H9 (cell line): Measurements from ENCODE around the gene F2. TPM values are rescaled to one million over a fixed set of nuclear protein-coding genes. Genes with fewer than 3 reads are reported as not detected.

Source experiments
- DNase-seq: peaks from one replicate; pipeline ENCODE4 v3.0.0-alpha.2; 2017
- H2AFZ ChIP-seq: one replicate; pipeline ENCODE4 v1.6.1; 2013; ENCODE audit warnings: mild to moderate bottlenecking, low read length, control low read depth, moderate library complexity
- H2AK5ac ChIP-seq: 2 replicates; pipeline ENCODE4 v1.6.1; 2013; ENCODE audit warnings: low read length, control low read depth, mixed read lengths; ENCODE audit not compliant: insufficient read length
- H2BK120ac ChIP-seq: one replicate; pipeline ENCODE4 v1.6.1; 2013; ENCODE audit warnings: low read depth, mild to moderate bottlenecking, low read length, control low read depth, inconsistent platforms; ENCODE audit not compliant: poor library complexity, severe bottlenecking
- H2BK12ac ChIP-seq: 2 replicates; pipeline ENCODE4 v1.6.1; 2013; ENCODE audit warnings: low read length, control low read depth, mixed read lengths, low read depth; ENCODE audit not compliant: insufficient read length
- H2BK15ac ChIP-seq: 2 replicates; pipeline ENCODE4 v1.6.1; 2013; ENCODE audit warnings: low read depth, low read length, control low read depth
- H2BK20ac ChIP-seq: one replicate; pipeline ENCODE4 v1.6.1; 2013; ENCODE audit warnings: low read depth, mild to moderate bottlenecking, low read length, control low read depth, inconsistent platforms; ENCODE audit not compliant: poor library complexity, severe bottlenecking
- H2BK5ac ChIP-seq: 2 replicates; pipeline ENCODE4 v1.6.1; 2013; ENCODE audit warnings: low read length, control low read depth, mixed read lengths; ENCODE audit not compliant: insufficient read length
- H3K14ac ChIP-seq: 2 replicates; pipeline ENCODE4 v1.6.1; 2013; ENCODE audit warnings: low read length, control low read depth; ENCODE audit not compliant: insufficient read depth
- H3K18ac ChIP-seq: 2 replicates; pipeline ENCODE4 v1.6.1; 2013; ENCODE audit warnings: low read depth, mild to moderate bottlenecking, mixed read lengths, low read length, control low read depth; ENCODE audit not compliant: insufficient read length
- H3K23ac ChIP-seq: 2 replicates; pipeline ENCODE4 v1.6.1; 2013; ENCODE audit warnings: low read length, control low read depth, mixed read lengths, low read depth; ENCODE audit not compliant: insufficient read length
- H3K23me2 ChIP-seq: 2 replicates; pipeline ENCODE4 v1.6.1; 2013; ENCODE audit warnings: low read depth, mild to moderate bottlenecking, mixed read lengths, low read length, control low read depth; ENCODE audit not compliant: insufficient read length, poor library complexity, severe bottlenecking
- H3K27ac ChIP-seq: 2 replicates; pipeline ENCODE4 v1.5.1; 2013; ENCODE audit warnings: low read length, control low read depth, mixed read lengths, low read depth; ENCODE audit not compliant: insufficient read length
- H3K27me3 ChIP-seq: 2 replicates; pipeline ENCODE4 v1.6.1; 2013; ENCODE audit warnings: low read length, control low read depth, inconsistent platforms; ENCODE audit not compliant: insufficient read depth
- H3K4ac ChIP-seq: 2 replicates; pipeline ENCODE4 v1.6.1; 2013; ENCODE audit warnings: low read depth, mild to moderate bottlenecking, control low read depth, inconsistent platforms, low read length, moderate library complexity
- H3K4me1 ChIP-seq: 2 replicates; pipeline ENCODE4 v1.6.1; 2013; ENCODE audit warnings: low read length, control low read depth, inconsistent platforms; ENCODE audit not compliant: insufficient read depth
- H3K4me2 ChIP-seq: 2 replicates; pipeline ENCODE4 v1.6.1; 2013; ENCODE audit warnings: low read length, control low read depth, mixed read lengths; ENCODE audit not compliant: insufficient read length, insufficient read depth
- H3K56ac ChIP-seq: 2 replicates; pipeline ENCODE4 v1.6.1; 2013; ENCODE audit warnings: low read depth, mild to moderate bottlenecking, mixed read lengths, low read length, control low read depth; ENCODE audit not compliant: insufficient read length
- H3K79me1 ChIP-seq: 2 replicates; pipeline ENCODE4 v1.6.1; 2013; ENCODE audit warnings: low read depth, mild to moderate bottlenecking, moderate library complexity, low read length, control low read depth, inconsistent platforms; ENCODE audit not compliant: insufficient read depth, poor library complexity, severe bottlenecking
- H3K79me2 ChIP-seq: 2 replicates; pipeline ENCODE4 v1.6.1; 2013; ENCODE audit warnings: low read length, control low read depth, inconsistent platforms; ENCODE audit not compliant: insufficient read depth
- H3K9ac ChIP-seq: 2 replicates; pipeline ENCODE4 v1.6.1; 2013; ENCODE audit warnings: low read length, control low read depth, mixed read lengths; ENCODE audit not compliant: insufficient read length; ENCODE audit errors: extremely low read depth
- H3K9me3 ChIP-seq: one replicate; pipeline ENCODE4 v1.6.1; 2013; ENCODE audit warnings: low read depth, low read length, inconsistent platforms; ENCODE audit not compliant: control insufficient read depth
- H3T11ph ChIP-seq: one replicate; pipeline ENCODE4 v1.6.1; 2013; ENCODE audit warnings: mild to moderate bottlenecking, low read length, control low read depth, inconsistent platforms
- H4K20me1 ChIP-seq: one replicate; pipeline ENCODE4 v1.6.1; 2013; ENCODE audit not compliant: control insufficient read depth, insufficient read length, insufficient read depth
- H4K5ac ChIP-seq: 2 replicates; pipeline ENCODE4 v1.6.1; 2013; ENCODE audit warnings: low read depth, mild to moderate bottlenecking, mixed read lengths, low read length, control low read depth; ENCODE audit not compliant: insufficient read length
- H4K8ac ChIP-seq: replicated peaks from 2 replicates; pipeline ENCODE4 v1.6.1; 2013; ENCODE audit warnings: low read length, control low read depth, mixed read lengths, low read depth; ENCODE audit not compliant: insufficient read length
- H4K91ac ChIP-seq: 2 replicates; pipeline ENCODE4 v1.6.1; 2013; ENCODE audit warnings: low read depth, mild to moderate bottlenecking, moderate library complexity, mixed read lengths, low read length, control low read depth; ENCODE audit not compliant: insufficient read length
- H3K27ac Mint-ChIP-seq, 3 experiments: 2 replicates in 2 of 3; 3 replicates in 1 of 3; pipeline ENCODE4 v1.8.0; 2020 to 2021; ENCODE audit warnings: mixed read lengths in 3 of 3, mild to moderate bottlenecking in 1 of 3, moderate library complexity in 1 of 3
- H3K27me3 Mint-ChIP-seq: 2 replicates; pipeline ENCODE4 v1.8.0; 2021; ENCODE audit warnings: low read depth, mild to moderate bottlenecking, moderate library complexity, mixed read lengths
- H3K36me3 Mint-ChIP-seq, 3 experiments: 2 replicates in 2 of 3; 3 replicates in 1 of 3; pipeline ENCODE4 v1.8.0; 2020 to 2021; ENCODE audit warnings: low read depth in 3 of 3, mixed read lengths in 3 of 3; ENCODE audit not compliant: insufficient read depth in 1 of 3
- H3K4me1 Mint-ChIP-seq, 2 experiments: 2 replicates each; pipeline ENCODE4 v1.8.0; 2020; ENCODE audit warnings: mixed read lengths in 2 of 2
- H3K4me3 Mint-ChIP-seq, 2 experiments: 2 replicates in 1 of 2; 3 replicates in 1 of 2; pipeline ENCODE4 v1.8.0; 2020 to 2021; ENCODE audit warnings: mild to moderate bottlenecking in 2 of 2, mixed read lengths in 2 of 2, moderate library complexity in 1 of 2
- H3K9me3 Mint-ChIP-seq, 2 experiments: 2 replicates in 1 of 2; 3 replicates in 1 of 2; pipeline ENCODE4 v1.8.0; 2020; ENCODE audit warnings: mild to moderate bottlenecking in 2 of 2, mixed read lengths in 2 of 2, moderate library complexity in 1 of 2
- WGBS: extraction: QIAGEN DNeasy Blood & Tissue Kit; methylation state at CpG from one replicate; pipeline ENCODE4 v1.1.7; 2013; ENCODE audit warnings: missing lambda C conversion rate, low lambda C conversion rate, mixed read lengths; ENCODE audit not compliant: insufficient read length; ENCODE audit errors: extremely low coverage; 5-methylcytosine and 5-hydroxymethylcytosine counted together
- total RNA-seq: library from RNA; stranded (reverse); gene quantifications from 2 replicates; pipeline ENCODE4 v1.2.1, GENCODE V29; 2021
- TF ChIP-seq, protein P1 (sequence below): fragments of 200-600 bp; sonication (generic); conservative IDR thresholded peaks from 3 replicates; pipeline ENCODE4 v1.8.0; 2021; ENCODE audit warnings: antibody characterized with exemption, mild to moderate bottlenecking

F2 gene
- total RNA-seq, 1 experiment from 2014 or later: not detected

DNA sequence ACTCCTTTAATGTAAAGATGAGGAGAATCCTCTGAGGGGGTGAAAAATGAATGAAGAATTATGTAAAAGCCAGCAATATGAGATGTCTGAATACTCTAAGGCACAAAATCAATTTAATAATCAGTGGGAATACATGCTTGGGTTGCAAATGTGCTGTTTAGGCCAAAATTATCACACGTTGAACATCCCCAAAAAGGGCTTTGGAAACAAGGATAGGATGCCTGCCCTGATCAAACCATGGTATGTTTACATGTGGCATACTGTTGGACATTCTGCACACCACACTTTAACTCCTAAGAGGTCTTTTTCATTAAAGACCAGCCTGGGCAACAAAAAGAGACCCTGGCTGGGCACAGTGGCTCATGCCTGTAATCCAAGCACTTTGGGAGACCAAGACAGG lies 26.3 kb downstream of the F2 start:
- H4K8ac ChIP-seq: no peak overlapping the region
- Mint-ChIP-seq H3K4me3 (no peak overlapping the region), H3K27me3 (no peaks in the 10 kb centered on the region), H3K9me3 (no peaks in the 10 kb centered on the region), H3K27ac (no peak overlapping the region; a peak in 1 of 7 replicates), H3K4me1 (peaks cover 0 to 2% of the 10 kb centered on the region in 2 experiments; a peak in 2 of 4 replicates), H3K36me3 (peaks cover 56 to 85% (median 79%) of the 10 kb centered on the region in 3 experiments; a peak in 6 of 7 replicates)
- H3T11ph ChIP-seq: no peak overlapping the region
- no peak overlapping the region for H3K4ac ChIP-seq
- H4K20me1 ChIP-seq: no peaks in the 10 kb centered on the region
- H2BK20ac ChIP-seq: no peak overlapping the region
- no CpG with 5 or more reads among the region's 1 CpG for WGBS
- H3K27me3 ChIP-seq: no peaks in the 10 kb centered on the region
- no peaks in the 10 kb centered on the region for H3K23me2 ChIP-seq
- no peak for DNase-seq
- no peak overlapping the region for H3K56ac ChIP-seq
- no peak overlapping the region for H2AK5ac ChIP-seq
- no peak overlapping the region for H3K18ac ChIP-seq
- no peak overlapping the region for H3K9ac ChIP-seq
- H3K79me1 ChIP-seq: no peaks in the 10 kb centered on the region
- H3K4me1 ChIP-seq: no peaks in the 10 kb centered on the region
- no peak overlapping the region for H3K27ac ChIP-seq
- no peak overlapping the region for H2BK120ac ChIP-seq
- H2AFZ ChIP-seq: no peak overlapping the region
- H4K5ac ChIP-seq: no peak overlapping the region
- TF ChIP-seq, protein P1, sequence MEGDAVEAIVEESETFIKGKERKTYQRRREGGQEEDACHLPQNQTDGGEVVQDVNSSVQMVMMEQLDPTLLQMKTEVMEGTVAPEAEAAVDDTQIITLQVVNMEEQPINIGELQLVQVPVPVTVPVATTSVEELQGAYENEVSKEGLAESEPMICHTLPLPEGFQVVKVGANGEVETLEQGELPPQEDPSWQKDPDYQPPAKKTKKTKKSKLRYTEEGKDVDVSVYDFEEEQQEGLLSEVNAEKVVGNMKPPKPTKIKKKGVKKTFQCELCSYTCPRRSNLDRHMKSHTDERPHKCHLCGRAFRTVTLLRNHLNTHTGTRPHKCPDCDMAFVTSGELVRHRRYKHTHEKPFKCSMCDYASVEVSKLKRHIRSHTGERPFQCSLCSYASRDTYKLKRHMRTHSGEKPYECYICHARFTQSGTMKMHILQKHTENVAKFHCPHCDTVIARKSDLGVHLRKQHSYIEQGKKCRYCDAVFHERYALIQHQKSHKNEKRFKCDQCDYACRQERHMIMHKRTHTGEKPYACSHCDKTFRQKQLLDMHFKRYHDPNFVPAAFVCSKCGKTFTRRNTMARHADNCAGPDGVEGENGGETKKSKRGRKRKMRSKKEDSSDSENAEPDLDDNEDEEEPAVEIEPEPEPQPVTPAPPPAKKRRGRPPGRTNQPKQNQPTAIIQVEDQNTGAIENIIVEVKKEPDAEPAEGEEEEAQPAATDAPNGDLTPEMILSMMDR: no peak
- H2BK15ac ChIP-seq: no peak overlapping the region
- H3K4me2 ChIP-seq: no peak overlapping the region
- no peak overlapping the region for H4K91ac ChIP-seq
- no peak overlapping the region for H3K14ac ChIP-seq
- no peak overlapping the region for H2BK5ac ChIP-seq
- H3K9me3 ChIP-seq: no peaks in the 10 kb centered on the region
- H2BK12ac ChIP-seq: no peak overlapping the region
- no peaks in the 10 kb centered on the region for H3K79me2 ChIP-seq
- H3K23ac ChIP-seq: no peak overlapping the region
